Measurements from ENCODE around the gene LRP8. TPM values are rescaled to one million over a fixed set of nuclear protein-coding genes. Genes with fewer than 3 reads are reported as not detected.
A peak's percentile ranks its signal among the peaks of the same experiment; 100 is the strongest.

Gene LRP8
- total and polyA plus RNA-seq, 2 donors (not counting 1 experiment from before 2014, with no cell fraction given), result 7.8 to 9.4 TPM

GRCh38 chr1:53270107-53270506, 57.8 kb downstream of the LRP8 start:
- no peaks in the 10 kb centered on the region for H3K9me3 ChIP-seq (ENCODE audit: control extremely low read depth in 1 of 3, control insufficient read depth in 2 of 3, insufficient read depth in 1 of 3, low read length in 2 of 3)
- DNase-seq (no peak), ATAC-seq (ENCODE audit: low read depth) (peak; percentile 43)
- H3K79me2 ChIP-seq (ENCODE audit: control insufficient read depth, insufficient read depth, low read length), result no peaks in the 10 kb centered on the region
- no peak overlapping the region for H3K9ac ChIP-seq (ENCODE audit: low read length)
- no peaks in the 10 kb centered on the region for H4K20me1 ChIP-seq (ENCODE audit: control insufficient read depth, insufficient read depth, low read length, poor library complexity, severe bottlenecking)
- TF ChIP-seq CTCF (IDR thresholded peaks at IDR 0.05) (no peak), EZH2 (IDR thresholded peaks at IDR 0.05; ENCODE audit: borderline replicate concordance, insufficient read depth, low read depth, low read length, poor library complexity, severe bottlenecking) (no peak)
- Mint-ChIP-seq H3K27me3 (no peaks in the 10 kb centered on the region), H3K4me3 (no peak overlapping the region), H3K27ac (peak overlapping the region; percentile 32), H3K4me1 (peaks cover 8% of the 10 kb centered on the region), H3K9me3 (ENCODE audit: insufficient read depth) (no peaks in the 10 kb centered on the region)
- no peak overlapping the region for H2AFZ ChIP-seq (ENCODE audit: insufficient read depth, low read depth, low read length, poor library complexity, severe bottlenecking)
- H3K27ac ChIP-seq (ENCODE audit: low read length in 2 of 2), result no peak overlapping the region
- no peak overlapping the region for H3K4me3 ChIP-seq (ENCODE audit: control extremely low read depth in 1 of 5, extremely low read depth in 1 of 5, insufficient read depth in 1 of 5, low read depth in 2 of 5, low read length in 4 of 5)
- ChIA-PET CTCF (interaction anchor here (0.7 to 1.2 kb wide), 2 partner anchors 8 to 123 kb away, joined by 3 to 6 read pairs; no protein-coding TSS in a partner anchor), POLR2A (no interaction called here)
- H3K4me2 ChIP-seq (replicated peaks; ENCODE audit: low read depth, low read length, poor library complexity, severe bottlenecking), result peak overlapping the region; percentile 4
- no CpG with 5 or more reads among the region's 1 CpG for WGBS (ENCODE audit: insufficient coverage)
- no peaks in the 10 kb centered on the region for H3K36me3 ChIP-seq (replicated peaks in 1 of 2; ENCODE audit: control extremely low read depth in 1 of 2, control insufficient read depth in 1 of 2, extremely low read depth in 1 of 2, insufficient read depth in 2 of 2, low read length in 1 of 2)
- H3K27me3 ChIP-seq (replicated peaks in 1 of 4; ENCODE audit: control extremely low read depth in 1 of 4, control insufficient read depth in 3 of 4, insufficient read depth in 4 of 4, low read length in 3 of 4), result no peaks in the 10 kb centered on the region
- H3K4me1 ChIP-seq (ENCODE audit: control insufficient read depth in 2 of 2, insufficient read depth in 2 of 2, low read length in 2 of 2), result peaks cover 0 to 10% of the 10 kb centered on the region in 2 donors
- intact Hi-C loops (cut with micrococcal nuclease), result no loop called here

- Mint-ChIP-seq H3K4me1 (peaks cover 8% of the 10 kb centered on the region), H3K27ac (no peak overlapping the region), H3K27me3 (no peaks in the 10 kb centered on the region), H3K4me3 (no peak overlapping the region), H3K9me3 (ENCODE audit: insufficient read depth) (no peaks in the 10 kb centered on the region)
- Histone ChIP-seq H2AFZ (ENCODE audit: insufficient read depth, low read depth, low read length, poor library complexity, severe bottlenecking) (no peak overlapping the region), H3K9ac (ENCODE audit: low read length) (no peak overlapping the region), H3K36me3 (replicated peaks in 1 of 2; ENCODE audit: control extremely low read depth in 1 of 2, control insufficient read depth in 1 of 2, extremely low read depth in 1 of 2, insufficient read depth in 2 of 2, low read length in 1 of 2) (peaks cover 0 to 5% of the 10 kb centered on the region in 2 experiments), H3K4me3 (ENCODE audit: control extremely low read depth in 1 of 5, extremely low read depth in 1 of 5, insufficient read depth in 1 of 5, low read depth in 2 of 5, low read length in 4 of 5) (no peak overlapping the region), H3K27ac (ENCODE audit: low read length in 2 of 2) (no peak overlapping the region), H3K9me3 (ENCODE audit: control extremely low read depth in 1 of 3, control insufficient read depth in 2 of 3, insufficient read depth in 1 of 3, low read length in 2 of 3) (no peaks in the 10 kb centered on the region), H4K20me1 (ENCODE audit: control insufficient read depth, insufficient read depth, low read length, poor library complexity, severe bottlenecking) (no peaks in the 10 kb centered on the region), H3K4me2 (replicated peaks; ENCODE audit: low read depth, low read length, poor library complexity, severe bottlenecking) (no peak overlapping the region), H3K4me1 (ENCODE audit: control insufficient read depth in 2 of 2, insufficient read depth in 2 of 2, low read length in 2 of 2) (peaks cover 0 to 10% of the 10 kb centered on the region in 2 donors), H3K27me3 (replicated peaks in 1 of 4; ENCODE audit: control extremely low read depth in 1 of 4, control insufficient read depth in 3 of 4, insufficient read depth in 4 of 4, low read length in 3 of 4) (no peaks in the 10 kb centered on the region), H3K79me2 (ENCODE audit: control insufficient read depth, insufficient read depth, low read length) (no peaks in the 10 kb centered on the region)
- intact Hi-C loops (cut with micrococcal nuclease), result no loop called here
- ChIA-PET POLR2A (no interaction called here), CTCF (interaction anchor here (3.6 kb wide), 1 partner anchor 10 kb away, joined by 17 read pairs; no protein-coding TSS in a partner anchor)
- DNase-seq (no peak), ATAC-seq (ENCODE audit: low read depth) (no peak)
- TF ChIP-seq EZH2 (IDR thresholded peaks at IDR 0.05; ENCODE audit: borderline replicate concordance, insufficient read depth, low read depth, low read length, poor library complexity, severe bottlenecking) (no peak), CTCF (IDR thresholded peaks at IDR 0.05) (no peak)
Observed at GRCh38 chr1:53267761-53268160, 60.1 kb downstream of the LRP8 start.

Data from B cell (primary cell).